SHP77 (cell line): ENCODE data around the gene UPP2.

Source experiments
- DNase-seq, 2 experiments: peaks; one replicate each; lab custom pipeline; 2025; lab: John Stamatoyannopoulos, UW

Gene UPP2

DNA sequence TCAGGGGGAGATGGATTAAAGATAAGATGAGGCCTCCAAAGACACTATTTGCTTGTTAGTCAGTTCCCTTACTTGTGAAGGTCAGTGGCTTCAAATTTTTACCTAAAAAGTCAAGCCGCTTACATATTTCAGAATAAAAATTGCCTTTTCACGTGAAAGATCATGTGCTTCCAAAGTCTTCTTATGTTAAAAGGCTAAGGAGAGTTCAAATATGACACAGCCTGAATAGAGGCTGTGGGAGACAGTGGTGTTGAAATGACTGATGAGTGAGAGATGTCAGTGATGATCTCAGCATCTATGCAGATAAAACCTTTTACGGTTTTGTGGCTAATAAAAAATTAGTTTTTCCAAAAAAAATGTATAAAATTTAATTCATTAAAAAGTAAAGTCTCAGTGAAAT lies 40.5 kb downstream of the UPP2 start:
- no peak for DNase-seq

DNA sequence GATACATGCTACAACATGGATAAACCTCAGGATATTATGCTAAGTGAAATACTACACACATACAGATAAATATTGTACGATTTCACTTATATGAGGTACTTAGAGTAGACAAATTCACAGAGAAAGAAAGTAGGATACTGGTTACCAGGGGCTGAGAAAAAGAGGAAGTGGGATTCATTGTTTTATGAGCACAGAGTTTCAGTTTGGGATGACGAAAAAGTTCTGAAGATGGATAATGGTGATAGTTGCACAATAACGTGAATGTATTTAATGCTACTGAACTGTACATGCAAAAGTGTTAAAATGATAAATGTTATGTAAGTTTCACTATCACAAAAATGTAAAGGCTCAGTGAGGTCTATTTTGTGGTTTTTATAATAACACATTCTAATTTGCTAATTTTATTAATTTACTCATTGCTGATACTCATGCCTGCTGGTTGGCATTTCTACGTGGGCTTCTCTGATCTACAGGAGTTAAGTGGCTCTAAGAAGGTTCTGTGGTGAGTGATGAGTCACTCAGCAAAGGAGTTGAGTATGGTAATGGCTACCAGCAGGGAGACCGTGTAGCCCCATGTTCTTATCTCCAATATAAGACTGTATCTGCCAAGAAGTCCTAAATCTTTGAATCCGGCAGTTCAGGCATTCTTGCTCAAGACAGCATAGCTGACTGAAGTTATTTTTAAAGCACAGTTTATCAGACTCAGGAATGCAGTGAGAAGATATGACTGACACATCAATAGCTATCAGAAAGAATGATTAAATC lies 41.1 kb downstream of the UPP2 start:
- no peak for DNase-seq

DNA sequence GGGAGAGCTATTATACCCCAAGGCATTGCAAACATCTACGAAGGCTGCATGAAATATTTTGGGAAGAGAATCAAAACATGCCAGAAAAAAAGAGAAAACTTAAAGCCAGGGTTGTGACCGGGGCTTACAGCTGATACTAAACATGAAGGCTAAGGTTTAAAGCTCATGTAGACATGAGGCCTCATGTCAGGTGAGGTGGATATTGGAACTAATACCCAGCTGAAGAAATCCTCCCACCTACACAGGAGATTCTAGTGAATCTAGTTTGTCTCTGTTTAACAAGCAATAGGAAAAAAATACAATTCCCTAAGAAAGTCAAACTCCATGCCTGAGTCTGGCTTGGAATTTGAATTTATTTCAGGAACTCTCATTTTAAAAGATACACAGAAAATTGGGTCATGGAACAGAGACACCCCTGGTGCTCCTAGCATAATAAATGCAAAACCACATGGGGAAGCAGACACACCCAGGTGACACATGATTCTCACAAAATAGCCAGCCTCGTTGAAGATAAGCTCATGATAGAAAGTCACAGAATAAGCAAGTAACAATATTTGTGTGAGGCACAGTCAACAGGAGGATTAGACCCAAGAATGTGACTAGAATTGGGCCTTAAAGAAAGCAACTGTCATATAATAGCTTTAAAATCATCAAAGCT lies 42.2 kb downstream of the UPP2 start:
- DNase-seq = no peak

DNA sequence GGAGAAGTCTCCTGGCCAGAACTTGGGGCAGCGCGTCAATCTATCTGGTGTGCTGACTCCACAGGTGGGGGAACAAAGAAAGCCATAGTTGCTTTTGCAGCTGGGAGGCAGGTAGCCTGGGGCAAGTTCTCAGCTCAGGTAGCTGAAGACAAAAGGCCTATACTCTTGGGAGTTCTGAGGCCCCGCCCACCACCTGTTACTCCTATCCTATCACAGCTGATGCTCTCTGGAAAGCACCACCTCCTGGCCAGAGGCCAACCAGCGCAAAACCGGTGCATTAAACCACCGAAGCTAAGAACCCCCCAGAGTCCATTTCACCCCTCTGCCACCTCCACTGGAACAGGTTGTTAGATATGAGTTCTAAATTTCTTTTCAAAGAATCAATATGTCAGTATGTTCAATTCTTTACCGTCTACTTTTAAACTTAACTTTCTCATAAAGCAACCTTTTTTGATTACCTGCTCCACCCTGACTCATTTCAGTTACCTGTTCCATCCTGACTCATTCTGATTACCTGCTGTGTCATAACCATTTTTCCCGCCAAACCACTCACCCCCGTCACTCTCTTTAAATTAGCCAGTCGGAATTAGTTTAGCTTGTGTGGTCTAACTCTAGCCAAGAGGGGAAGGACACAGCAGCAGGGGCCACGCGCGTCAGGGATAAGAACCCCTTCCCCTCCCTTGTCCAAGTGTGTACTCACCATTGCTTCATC lies 43.4 kb downstream of the UPP2 start:
- DNase-seq = no peak

DNA sequence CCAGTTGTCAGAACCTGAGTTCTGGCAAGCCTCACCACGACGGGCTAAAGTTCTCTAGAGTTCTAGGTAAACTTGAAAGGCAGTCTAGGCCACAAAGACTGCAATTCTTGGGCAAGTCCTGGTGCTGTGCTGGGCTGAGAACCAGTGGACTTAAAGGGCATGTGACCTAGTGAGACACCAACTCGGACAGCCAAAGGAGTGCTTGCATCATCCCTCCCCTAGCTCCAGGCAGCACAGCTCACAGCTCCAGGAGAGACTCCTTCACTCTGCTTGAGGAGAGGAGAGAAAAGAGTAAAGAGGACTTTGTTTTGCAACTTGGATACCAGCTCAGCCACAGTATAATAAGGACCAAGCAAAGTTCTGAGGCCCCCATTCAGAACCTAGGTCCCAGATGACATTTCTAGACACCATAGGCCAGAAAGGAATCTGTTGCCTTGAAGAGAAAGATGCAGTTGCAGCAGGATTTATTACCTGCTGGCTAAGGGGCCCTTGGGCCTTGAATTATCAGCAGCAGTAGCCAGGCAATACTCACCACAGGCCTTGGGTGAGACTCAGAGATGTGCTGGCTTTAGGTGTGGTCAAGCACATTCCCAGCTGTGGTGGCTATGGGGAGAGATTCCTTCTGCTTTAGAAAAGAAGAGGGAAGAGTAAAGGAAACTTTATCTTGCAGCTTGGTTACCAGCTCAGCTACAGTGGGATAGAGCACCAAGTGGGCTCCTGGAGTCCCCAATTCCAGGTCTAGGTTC lies 51.8 kb downstream of the UPP2 start:
- no peak for DNase-seq

DNA sequence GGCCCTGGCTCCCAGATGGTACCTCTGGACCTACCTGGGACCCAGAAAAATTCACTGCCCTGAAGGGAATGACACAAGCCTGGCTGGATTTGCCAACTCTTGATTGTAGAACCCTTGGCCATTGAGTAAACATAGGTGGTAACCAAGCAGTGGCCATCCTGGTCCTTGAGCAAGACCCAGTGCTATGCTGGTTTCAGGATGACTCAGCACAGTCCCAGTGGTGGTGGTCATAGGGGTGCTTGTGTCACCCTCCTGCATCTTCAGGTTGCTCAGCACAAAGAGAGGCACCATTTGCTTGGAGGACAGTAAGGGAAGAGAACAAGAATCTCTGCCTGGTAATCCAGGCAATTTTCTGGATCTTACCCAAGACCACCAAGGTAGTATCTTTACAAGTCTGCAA lies 52.9 kb downstream of the UPP2 start:
- no peak for DNase-seq

DNA sequence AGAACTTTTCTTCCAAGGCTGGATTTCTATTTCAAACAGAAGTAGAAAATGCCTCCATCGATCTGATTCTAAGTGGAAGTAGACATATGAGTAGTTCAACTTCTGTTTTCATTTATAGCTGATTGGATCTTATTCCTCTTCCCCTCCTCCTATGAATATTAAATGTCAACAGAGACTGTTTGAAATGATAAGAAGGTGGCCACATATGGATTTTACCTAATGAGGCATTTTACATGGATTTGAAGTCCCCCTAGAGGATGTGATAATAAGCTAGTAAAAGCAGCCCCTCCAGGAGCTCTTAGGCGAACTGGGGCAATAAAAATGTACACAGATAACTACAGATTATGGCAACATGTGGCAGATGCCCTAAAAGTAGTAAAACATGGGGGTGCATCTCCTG lies 71.0 kb downstream of the UPP2 start:
- no peak for DNase-seq

DNA sequence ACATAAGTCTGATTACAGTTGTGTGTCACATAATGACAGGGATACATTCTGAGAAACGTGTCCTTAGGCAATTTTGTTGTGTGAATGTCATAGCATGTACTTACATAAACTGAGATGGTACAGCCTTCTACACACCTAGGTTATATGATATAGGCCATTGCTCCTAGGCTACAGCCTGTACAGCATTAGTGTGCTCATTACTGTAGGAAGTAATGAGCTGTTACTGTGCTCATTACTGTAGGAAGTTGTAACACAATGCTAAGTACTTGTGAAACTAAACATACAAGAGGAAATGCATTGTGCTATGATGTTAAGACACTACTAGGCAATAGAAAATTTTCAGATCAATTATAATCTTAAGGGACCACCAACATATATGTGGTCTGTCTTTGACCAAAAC lies 72.8 kb downstream of the UPP2 start:
- no peak for DNase-seq

DNA sequence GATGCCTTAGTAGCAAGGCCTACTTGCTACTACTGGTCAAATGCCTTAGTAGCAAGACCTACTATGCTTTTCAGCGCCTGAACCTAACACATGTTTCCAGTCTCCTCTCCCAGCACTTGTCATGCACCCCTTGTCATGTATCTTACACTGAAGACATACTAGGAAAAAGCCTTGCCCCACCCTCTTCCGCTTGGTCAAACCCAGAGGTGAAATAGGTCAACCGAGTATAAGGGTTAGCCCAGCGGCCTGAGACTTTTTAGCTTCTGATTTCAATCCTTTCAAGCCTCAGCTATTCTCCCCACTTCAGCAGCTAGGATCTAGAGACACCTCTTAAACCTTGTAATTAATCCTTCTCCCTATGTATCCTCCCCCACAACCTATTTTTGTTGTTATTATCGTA lies 73.3 kb downstream of the UPP2 start:
- DNase-seq = no peak

DNA sequence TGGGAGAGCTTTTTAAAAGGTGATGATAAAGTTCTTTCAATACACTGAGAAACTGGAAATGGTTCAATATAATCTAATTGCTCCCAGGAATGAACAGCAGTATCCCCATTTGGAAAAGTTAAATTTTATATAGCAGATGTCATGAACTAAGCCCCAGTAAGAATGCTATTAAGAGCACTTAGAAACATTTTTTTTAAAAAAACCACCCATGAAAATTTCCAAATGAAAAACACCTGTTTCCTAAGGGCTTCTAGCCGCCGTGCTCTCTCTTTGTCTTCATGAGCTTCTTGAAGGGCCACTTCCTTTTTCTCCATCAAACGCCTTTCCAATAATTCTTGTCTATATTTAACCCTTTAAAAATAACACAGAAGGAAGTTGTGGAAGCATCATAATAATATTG lies 77.0 kb downstream of the UPP2 start:
- no peak for DNase-seq

DNA sequence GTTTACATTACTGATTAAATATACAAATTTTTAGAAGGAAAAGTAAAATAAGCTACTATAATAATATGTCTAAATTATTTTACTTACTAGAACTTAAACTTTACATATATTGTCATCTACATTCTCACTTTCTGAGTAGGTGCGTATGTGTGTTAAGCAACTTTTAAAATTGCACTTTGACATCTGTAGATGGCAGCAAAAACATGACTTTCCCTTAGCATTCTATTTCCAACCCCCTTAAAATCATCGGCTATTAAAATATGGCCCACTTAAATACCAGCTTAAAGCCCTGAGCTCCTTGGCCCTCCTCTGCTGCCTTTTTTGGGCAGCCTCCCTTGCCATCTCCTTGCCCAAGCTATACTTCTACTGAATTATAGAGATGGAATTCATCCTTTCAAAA lies 78.0 kb downstream of the UPP2 start:
- DNase-seq = no peak

DNA sequence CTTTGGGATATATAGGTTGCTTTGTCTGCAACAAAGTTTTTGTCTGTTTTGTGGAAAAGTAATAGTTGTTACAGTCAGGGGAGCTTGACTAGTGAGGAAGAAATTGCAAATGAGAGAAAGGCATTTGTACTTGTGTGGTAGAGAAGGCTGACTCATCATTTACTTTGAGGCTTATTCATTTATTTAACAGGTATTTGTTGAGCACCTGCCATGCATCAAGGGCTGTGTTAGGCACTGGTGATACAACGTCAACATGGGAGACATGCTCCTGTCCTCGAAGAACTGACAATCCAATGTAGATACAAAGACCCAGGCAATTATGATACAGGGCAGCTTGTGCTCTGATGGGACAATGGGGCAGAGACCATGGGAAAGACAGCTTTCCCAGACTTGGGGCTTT lies 79.5 kb downstream of the UPP2 start:
- no peak for DNase-seq

DNA sequence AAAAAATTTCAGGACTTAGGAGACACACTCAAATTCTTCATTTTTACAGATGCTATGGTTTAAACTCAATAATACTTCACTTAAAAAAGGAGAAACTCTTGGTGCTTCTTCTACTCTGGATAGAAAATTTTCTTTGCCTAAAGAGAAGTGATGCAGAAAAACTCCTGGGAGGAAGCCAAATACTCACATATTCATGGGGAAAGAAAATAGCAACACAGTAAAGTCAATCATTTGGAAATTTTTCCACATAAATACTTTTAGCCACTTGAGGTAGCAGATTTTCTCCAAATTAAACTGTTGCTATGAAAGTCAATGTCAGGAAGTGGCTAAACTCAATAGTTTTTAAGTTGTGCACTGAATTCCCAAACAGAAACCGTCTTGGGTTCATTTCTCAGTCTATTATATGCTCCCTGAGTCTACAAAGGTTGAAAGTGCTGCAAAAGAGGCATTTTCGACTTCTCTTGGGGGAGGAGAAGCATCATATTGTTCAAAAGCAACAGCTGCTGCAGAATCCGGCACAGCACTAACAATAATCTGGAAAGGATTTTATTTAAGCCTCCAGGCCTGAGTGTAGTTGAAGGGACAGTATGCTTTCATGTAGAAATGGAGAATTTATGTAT lies 81.1 kb downstream of the UPP2 start:
- DNase-seq = no peak

DNA sequence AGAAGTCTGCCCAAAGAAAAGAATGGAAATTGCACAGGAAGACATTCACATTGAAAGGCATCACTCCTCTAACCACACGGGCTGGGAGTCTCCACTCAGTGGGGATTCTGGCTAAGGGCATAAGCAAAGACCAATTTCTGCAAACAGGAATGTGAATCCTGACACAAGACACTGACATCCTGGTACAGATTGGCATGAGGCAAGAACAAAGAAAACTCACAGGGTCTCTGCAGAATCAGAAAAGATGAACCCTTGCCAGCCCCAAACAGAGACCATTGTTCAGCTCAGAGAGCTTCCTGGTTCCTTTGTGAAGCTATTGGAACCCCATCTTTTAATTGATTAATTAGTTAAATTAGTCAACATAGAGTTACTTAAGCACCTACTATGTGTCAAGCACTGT lies 82.3 kb downstream of the UPP2 start:
- DNase-seq = no peak

DNA sequence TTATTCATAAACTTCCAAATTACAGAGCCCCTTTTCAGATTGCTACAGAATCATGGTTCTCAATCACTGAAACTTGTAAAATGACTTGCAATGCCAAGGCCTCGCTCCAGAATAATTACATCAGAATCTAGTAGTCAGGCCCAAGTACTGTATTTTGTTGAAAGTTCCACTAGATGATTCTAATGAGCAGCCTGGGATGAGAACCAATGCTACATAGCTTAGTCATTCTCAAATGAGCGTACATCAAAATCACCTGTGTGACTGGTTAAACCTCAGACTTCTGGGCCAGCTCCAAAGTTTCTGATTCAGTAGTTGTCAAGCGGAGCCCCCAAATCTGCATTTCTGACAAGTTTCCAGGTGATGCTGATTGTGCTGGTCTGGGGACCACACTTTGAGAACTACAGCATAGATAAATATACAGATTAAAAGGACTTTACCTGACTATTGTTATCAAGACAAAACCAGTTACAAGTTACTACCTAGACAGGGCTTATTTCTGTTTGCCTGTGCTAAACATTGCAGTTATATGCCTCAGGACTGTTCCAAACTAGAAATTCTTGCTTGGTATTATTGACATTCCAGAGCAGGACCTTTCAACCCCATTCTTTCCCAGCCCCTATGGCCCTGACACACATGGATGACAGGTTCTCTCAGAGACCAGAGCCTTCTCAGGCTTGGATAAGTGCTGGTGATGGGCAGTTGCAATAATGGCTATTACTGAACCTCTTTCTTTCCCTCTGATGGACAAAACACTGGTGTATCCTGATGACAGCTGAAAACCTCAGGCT lies 83.1 kb downstream of the UPP2 start:
- no peak for DNase-seq
